ENCODE data around the gene SAMD1. TPM values are rescaled to one million over a fixed set of nuclear protein-coding genes. Genes with fewer than 3 reads are reported as not detected.

The SAMD1 gene
- total and polyA plus RNA-seq, 9 of the 15 experiments (the other 6 are each of a cell fraction or from before 2014, with no cell fraction given): 2.9 to 96.0 (median 43.5) TPM

GRCh38 chr19:14118165-14119051 lies 27.9 kb upstream of the SAMD1 start (continued):
- TF ChIP-seq ARID4B (CRISPR knock-in tag; IDR thresholded peaks at IDR 0.05): 0 out of 2 replicates have a peak, but pooled peaks have one; percentile 32
- no peak for TF ChIP-seq HDAC3 (IDR thresholded peaks at IDR 0.05; ENCODE audit: borderline replicate concordance, partially characterized antibody)
- TF ChIP-seq GTF2B (IDR thresholded peaks at IDR 0.05; ENCODE audit: extremely low read depth, insufficient read length): no peak
- TF ChIP-seq ZNF217 (CRISPR knock-in tag; IDR thresholded peaks at IDR 0.05): no peak
- TF ChIP-seq PBX2 (CRISPR knock-in tag; IDR thresholded peaks at IDR 0.05; ENCODE audit: low read depth): no peak
- TF ChIP-seq PBX2 (tag; conservative IDR thresholded peaks at IDR 0.05; ENCODE audit: low read depth): no peak
- peak; percentile 72; the same call in 1 of the 2 replicates for TF ChIP-seq ZBTB9 (CRISPR knock-in tag; IDR thresholded peaks at IDR 0.05)
- no peak for TF ChIP-seq PPARD (CRISPR knock-in tag; IDR thresholded peaks at IDR 0.05)
- TF ChIP-seq ADNP (tag; IDR thresholded peaks at IDR 0.05): no peak
- TF ChIP-seq NFIC (IDR thresholded peaks at IDR 0.05): no peak
- TF ChIP-seq NR3C1 (CRISPR knock-in tag; IDR thresholded peaks at IDR 0.05): no peak
- no peak for TF ChIP-seq FOXP1 (CRISPR knock-in tag; IDR thresholded peaks at IDR 0.05)
- TF ChIP-seq RNF2 (IDR thresholded peaks at IDR 0.05): no peak
- TF ChIP-seq ZSCAN29 (IDR thresholded peaks at IDR 0.05): no peak
- no peak for TF ChIP-seq HDAC6 (IDR thresholded peaks at IDR 0.05; ENCODE audit: low read depth, low read length)
- no peak for TF ChIP-seq ZNF707 (CRISPR knock-in tag; conservative IDR thresholded peaks at IDR 0.05)
